HCT116 (cell line): ENCODE data around the gene OR5B2. TPM values are rescaled to one million over a fixed set of nuclear protein-coding genes. Genes with fewer than 3 reads are reported as not detected.

Source experiments
- ATAC-seq: fragments of 200-7000 bp; cut with Tn5 transposase; 2 replicates; pipeline ENCODE4 v1.9.1; 2020; ENCODE audit warnings: mild to moderate bottlenecking, moderate library complexity
- BruUV-seq: library from RNA; stranded (reverse); fragments of 400-500 nt; replicated peaks from 2 replicates; lab custom pipeline; 2021; lab: Mats Ljungman, UMichigan
- CTCF ChIA-PET: fragments of 300-600 bp; sonication (Branson Sonifier 250); formaldehyde crosslinking; loops from one replicate; lab custom pipeline; 2021; ENCODE audit warnings: antibody characterized with exemption; lab: Charles Lee
- POLR2A ChIA-PET: fragments of 300-600, 350-600 bp; sonication (Branson Sonifier 250); formaldehyde crosslinking; loops from one replicate; lab custom pipeline; 2021; ENCODE audit warnings: antibody characterized with exemption; lab: Charles Lee
- RAD21 ChIA-PET, 2 experiments: fragments of 300-600 bp; sonication (Branson Sonifier 250); formaldehyde crosslinking; loops; one replicate each; lab custom pipeline; 2023; ENCODE audit warnings: low total read pairs in 2 of 2; ENCODE audit not compliant: uncharacterized antibody in 2 of 2, unreplicated experiment in 2 of 2, low non-redundant PET in 1 of 2; lab: Charles Lee
- DNase-seq: peaks from one replicate; pipeline ENCODE4 v3.0.0-alpha.2; 2010; ENCODE audit warnings: low read depth, low spot score
- H2AFZ ChIP-seq: fragments of 200-600 bp; shearing (Covaris generic), sonication (generic); 2 replicates; pipeline ENCODE4 v1.6.1; 2017; ENCODE audit warnings: low read depth, mixed run types, mixed read lengths, antibody characterized with exemption, low read length; ENCODE audit not compliant: poor library complexity, severe bottlenecking
- H3K27ac ChIP-seq: 2 replicates; pipeline ENCODE4 v1.5.1; 2012; ENCODE audit warnings: low read depth, low read length
- H3K27me3 ChIP-seq: fragments of 200-600 bp; sonication (generic); 2 replicates; pipeline ENCODE4 v1.6.1; 2016; ENCODE audit warnings: mixed run types, low read length, mixed read lengths; ENCODE audit not compliant: insufficient read depth
- H3K36me3 ChIP-seq, 2 experiments: fragments of 200-500 bp in 1 of 2; fragments of 200-600 bp in 1 of 2; sonication (Bioruptor generic) in 1 of 2; sonication (generic) in 1 of 2; 2 replicates each; pipeline versions ENCODE4 v1.5.1 to v1.6.1; 2014 to 2016; ENCODE audit warnings: low read length in 2 of 2, inconsistent platforms in 1 of 2, mixed read lengths in 1 of 2, mixed run types in 1 of 2; ENCODE audit not compliant: insufficient read depth in 2 of 2, control insufficient read depth in 1 of 2
- H3K4me1 ChIP-seq, 2 experiments: fragments of 200-600 bp in 1 of 2; sonication (generic) in 1 of 2; 2 replicates each; pipeline versions ENCODE4 v1.5.1 to v1.6.1; 2012 to 2017; ENCODE audit warnings: low read length in 2 of 2, inconsistent platforms in 1 of 2, mild to moderate bottlenecking in 1 of 2, mixed read lengths in 1 of 2, mixed run types in 1 of 2, moderate library complexity in 1 of 2; ENCODE audit not compliant: insufficient read depth in 2 of 2, control insufficient read depth in 1 of 2
- H3K4me2 ChIP-seq: fragments of 200-600 bp; sonication (generic); 2 replicates; pipeline ENCODE4 v1.6.1; 2017; ENCODE audit warnings: mixed run types, low read length, mixed read lengths
- H3K4me3 ChIP-seq, 2 experiments: fragments of 200-600 bp in 1 of 2; sonication (generic) in 1 of 2; replicated peaks in 1 of 2; 2 replicates each; pipeline ENCODE4 v1.5.1; 2011 to 2016; ENCODE audit warnings: low read length in 2 of 2, control low read depth in 1 of 2, low read depth in 1 of 2, mild to moderate bottlenecking in 1 of 2, mixed read lengths in 1 of 2, mixed run types in 1 of 2
- H3K79me2 ChIP-seq: fragments of 200-600 bp; sonication (generic); 2 replicates; pipeline ENCODE4 v1.6.1; 2017; ENCODE audit warnings: mild to moderate bottlenecking, mixed run types, low read length, moderate library complexity, mixed read lengths; ENCODE audit not compliant: insufficient read depth
- H3K9ac ChIP-seq: fragments of 200-600 bp; sonication (generic); 2 replicates; pipeline ENCODE4 v1.6.1; 2016; ENCODE audit warnings: low read length, mixed read lengths
- H3K9me2 ChIP-seq: fragments of 200-600 bp; sonication (generic), shearing (Covaris generic); 2 replicates; pipeline ENCODE4 v1.6.1; 2017; ENCODE audit warnings: mixed run types, mild to moderate bottlenecking, moderate library complexity; ENCODE audit not compliant: insufficient read depth
- H3K9me3 ChIP-seq, 2 experiments: fragments of 200-500 bp in 1 of 2; fragments of 200-600 bp in 1 of 2; sonication (Bioruptor generic) in 1 of 2; sonication (generic) in 1 of 2; 2 replicates each; pipeline ENCODE4 v1.6.1; 2014 to 2017; ENCODE audit warnings: low read length in 2 of 2, mixed read lengths in 2 of 2, inconsistent platforms in 1 of 2, low read depth in 1 of 2, mild to moderate bottlenecking in 1 of 2, mixed run types in 1 of 2, moderate library complexity in 1 of 2; ENCODE audit not compliant: control insufficient read depth in 1 of 2, insufficient read depth in 1 of 2
- H4K20me1 ChIP-seq: fragments of 200-600 bp; sonication (generic), shearing (Covaris generic); 2 replicates; pipeline ENCODE4 v1.6.1; 2017; ENCODE audit warnings: mixed run types, mild to moderate bottlenecking, moderate library complexity; ENCODE audit not compliant: insufficient read depth
- CBX3 ChIP-seq: IDR thresholded peaks from 2 replicates; pipeline ENCODE4 v1.6.1; 2012; ENCODE audit warnings: low read depth
- CTCF ChIP-seq, 3 experiments: fragments of 200-600 bp in 1 of 3; sonication (generic) in 1 of 3; IDR thresholded peaks in 2 of 3; conservative IDR thresholded peaks in 1 of 3; 2 replicates each; pipeline ENCODE4 v1.5.1; 2012 to 2017; ENCODE audit warnings: low read depth in 2 of 3, low read length in 2 of 3, antibody characterized with exemption in 1 of 3, borderline replicate concordance in 1 of 3, control low read depth in 1 of 3, mild to moderate bottlenecking in 1 of 3, mixed read lengths in 1 of 3, mixed run types in 1 of 3, moderate library complexity in 1 of 3; ENCODE audit not compliant: insufficient read depth in 1 of 3
- EZH2 ChIP-seq: fragments of 200-600 bp; sonication (generic); IDR thresholded peaks from 2 replicates; pipeline ENCODE4 v1.6.1; 2017; ENCODE audit warnings: antibody characterized with exemption, mixed run types
- EZH2phosphoT487 ChIP-seq: fragments of 200-600 bp; IDR thresholded peaks from 2 replicates; pipeline ENCODE4 v1.6.1; 2018; ENCODE audit warnings: antibody characterized with exemption, borderline replicate concordance
- FOSL1 ChIP-seq: IDR thresholded peaks from 2 replicates; pipeline ENCODE4 v1.6.1; 2012; ENCODE audit warnings: low read depth
- JUND ChIP-seq: IDR thresholded peaks from 2 replicates; pipeline ENCODE4 v1.6.1; 2012
- MAX ChIP-seq: IDR thresholded peaks from 2 replicates; pipeline ENCODE4 v1.6.1; 2012
- POLR2AphosphoS5 ChIP-seq: IDR thresholded peaks from 2 replicates; pipeline ENCODE4 v1.6.1; 2011; ENCODE audit warnings: mild to moderate bottlenecking, low read depth, low read length, moderate library complexity
- SP1 ChIP-seq: IDR thresholded peaks from 2 replicates; pipeline ENCODE4 v1.6.1; 2012; ENCODE audit warnings: low read depth
- SRF ChIP-seq: IDR thresholded peaks from 2 replicates; pipeline ENCODE4 v1.6.1; 2012; ENCODE audit warnings: low read depth
- YY1 ChIP-seq: IDR thresholded peaks from 2 replicates; pipeline ENCODE4 v1.6.1; 2011; ENCODE audit warnings: low read length, low read depth, moderate library complexity, mild to moderate bottlenecking; ENCODE audit not compliant: insufficient replicate concordance; ENCODE audit errors: extremely low read depth
- ZFX ChIP-seq: fragments of 450-650 bp; IDR thresholded peaks from 2 replicates; pipeline ENCODE4 v1.6.1; 2017
- ZNF274 ChIP-seq: fragments of 200-500 bp; sonication (Bioruptor generic); IDR thresholded peaks from 2 replicates; pipeline ENCODE4 v1.6.1; 2014; ENCODE audit warnings: mild to moderate bottlenecking, low read depth, low read length, inconsistent platforms
- intact Hi-C: fragments of 100-400 bp; cut with micrococcal nuclease; formaldehyde crosslinking; loops from 2 replicates; pipeline ENCODE4 v1.10.0; 2022
- total RNA-seq: library from RNA; stranded (reverse); gene quantifications from one replicate; pipeline ENCODE4 v1.2.1, GENCODE V29; 2021; ENCODE audit not compliant: unreplicated experiment

The OR5B2 gene
- total RNA-seq, 1 experiment from 2014 or later: not detected

GRCh38 chr11:58466293-58466692 is 38.4 kb upstream of the OR5B2 start:
- no TSS peak for BruUV-seq
- CTCF ChIA-PET: no interaction called here

More at GRCh38 chr11:58466293-58466692, 38.4 kb upstream of the OR5B2 start:
- H3K4me1 ChIP-seq: no peaks in the 10 kb centered on the region
- H3K9me3 ChIP-seq: peaks cover 0 to 3% of the 10 kb centered on the region in 2 experiments; a peak in 1 of 4 replicates
- no peaks in the 10 kb centered on the region for H3K36me3 ChIP-seq
- no peak for DNase-seq
- no peak overlapping the region for H3K27ac ChIP-seq
- no peaks in the 10 kb centered on the region for H3K9me2 ChIP-seq
- intact Hi-C loops: no loop called here
- H3K4me2 ChIP-seq: no peak overlapping the region
- TF ChIP-seq CTCF (IDR thresholded peaks at IDR 0.05 in 2 of 3, conservative IDR thresholded peaks at IDR 0.05 in 1 of 3; ENCODE audit: borderline replicate concordance in 1 of 3, insufficient read depth in 1 of 3, low read depth in 2 of 3, low read length in 2 of 3) (no peak), EZH2 (no peak), CBX3 (no peak), EZH2phosphoT487 (no peak), FOSL1 (no peak), SRF (no peak), SP1 (no peak), MAX (no peak), YY1 (no peak), ZNF274 (no peak), ZFX (no peak), POLR2AphosphoS5 (no peak), JUND (no peak)
- no peaks in the 10 kb centered on the region for H3K79me2 ChIP-seq
- no peak overlapping the region for H2AFZ ChIP-seq
- H3K4me3 ChIP-seq: no peak overlapping the region
- H3K27me3 ChIP-seq: no peaks in the 10 kb centered on the region
- ChIA-PET POLR2A (no interaction called here), RAD21 (no interaction called here)
- no peak overlapping the region for H3K9ac ChIP-seq
- ATAC-seq: no peak
- H4K20me1 ChIP-seq: no peaks in the 10 kb centered on the region
